ENCODE measurements around the gene MYO1C. TPM values are rescaled to one million over a fixed set of nuclear protein-coding genes. Genes with fewer than 3 reads are reported as not detected.

The MYO1C gene
- total RNA-seq, 1 donor from 2014 or later = 329 TPM

DNA sequence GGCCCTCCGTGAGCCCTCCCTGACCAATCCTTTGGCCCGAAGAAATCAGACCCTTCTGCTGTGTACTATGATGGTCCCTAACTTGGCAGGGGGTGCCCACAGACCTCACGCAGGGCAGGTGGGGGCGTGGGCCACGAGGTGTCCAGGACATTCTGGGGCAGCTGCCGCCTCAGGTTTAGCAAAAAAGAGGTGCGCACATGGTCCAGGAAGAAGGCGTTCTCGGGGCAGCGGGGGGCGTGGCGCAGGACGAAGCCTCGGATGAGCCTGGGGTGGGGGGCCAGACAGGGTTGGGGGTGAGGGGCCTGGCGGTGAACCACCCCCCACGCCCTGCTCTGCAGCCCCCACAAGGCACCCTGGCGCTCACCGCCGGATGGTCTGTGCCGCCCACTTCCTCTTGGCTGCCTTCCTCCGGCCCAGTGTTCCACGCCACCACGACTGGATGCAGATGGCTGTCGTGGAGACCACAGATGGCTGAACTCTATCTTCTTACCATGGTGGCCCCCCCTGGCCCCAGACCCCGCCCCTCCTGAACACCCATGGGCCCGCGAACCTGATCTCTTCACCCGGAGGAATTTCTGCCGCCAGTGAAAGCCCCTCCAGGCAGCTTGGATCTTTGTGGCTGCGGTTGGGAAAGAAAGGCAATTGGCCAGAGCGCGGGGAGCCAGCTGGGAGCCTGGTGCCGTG lies 22.3 kb downstream of the MYO1C start:
- Mint-ChIP-seq H3K36me3 (ENCODE audit: low read depth) (peaks cover 36% of the 10 kb centered on the region), H3K4me1 (ENCODE audit: low read depth) (peaks cover 9% of the 10 kb centered on the region), H3K4me3 (ENCODE audit: unreplicated experiment) (no peak overlapping the region), H3K27me3 (ENCODE audit: low read depth) (no peaks in the 10 kb centered on the region), H3K27ac (ENCODE audit: unreplicated experiment) (no peak overlapping the region), H3K9me3 (ENCODE audit: low read depth) (no peaks in the 10 kb centered on the region)
- DNase-seq (ENCODE audit: low spot score) = no peak
- TF ChIP-seq CTCF (IDR thresholded peaks at IDR 0.05) = no peak

DNA sequence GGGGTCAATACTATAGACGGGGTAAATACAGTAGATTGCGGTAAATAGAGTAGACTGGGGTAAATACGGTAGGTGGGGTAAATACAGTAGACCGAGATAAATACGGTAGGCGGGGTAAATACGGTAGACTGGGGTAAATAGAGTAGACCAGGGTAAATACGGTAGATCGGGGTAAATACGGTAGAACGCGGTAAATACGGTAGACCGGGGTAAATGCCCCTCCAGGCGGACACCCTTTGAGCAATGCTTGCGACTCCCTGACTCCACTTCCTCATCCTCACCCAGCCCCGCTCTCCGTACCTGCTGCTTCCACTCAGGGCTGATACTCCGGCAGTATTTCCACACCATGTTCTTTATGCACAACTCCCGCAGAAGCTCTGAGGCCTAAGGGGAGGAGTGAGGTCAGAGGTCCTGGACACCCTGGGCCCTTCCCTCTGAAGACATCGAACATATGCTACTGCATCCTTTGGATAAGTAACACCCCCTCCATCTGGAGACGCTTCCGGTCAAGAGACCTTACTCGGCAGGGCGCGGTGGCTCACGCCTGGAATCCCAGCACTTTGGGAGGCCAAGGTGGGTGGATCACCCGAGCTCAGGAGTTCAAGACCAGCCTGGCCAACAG lies 23.1 kb downstream of the MYO1C start:
- no peaks in the 10 kb centered on the region for H3K9me3 Mint-ChIP-seq (ENCODE audit: low read depth)
- no peak for TF ChIP-seq CTCF (IDR thresholded peaks at IDR 0.05)
- H3K4me1 Mint-ChIP-seq (ENCODE audit: low read depth) = peaks cover 9% of the 10 kb centered on the region
- peaks cover 37% of the 10 kb centered on the region for H3K36me3 Mint-ChIP-seq (ENCODE audit: low read depth)
- H3K27ac Mint-ChIP-seq (ENCODE audit: unreplicated experiment) = no peak overlapping the region
- no peak overlapping the region for H3K4me3 Mint-ChIP-seq (ENCODE audit: unreplicated experiment)
- DNase-seq (ENCODE audit: low spot score) = no peak
- H3K27me3 Mint-ChIP-seq (ENCODE audit: low read depth) = no peaks in the 10 kb centered on the region

DNA sequence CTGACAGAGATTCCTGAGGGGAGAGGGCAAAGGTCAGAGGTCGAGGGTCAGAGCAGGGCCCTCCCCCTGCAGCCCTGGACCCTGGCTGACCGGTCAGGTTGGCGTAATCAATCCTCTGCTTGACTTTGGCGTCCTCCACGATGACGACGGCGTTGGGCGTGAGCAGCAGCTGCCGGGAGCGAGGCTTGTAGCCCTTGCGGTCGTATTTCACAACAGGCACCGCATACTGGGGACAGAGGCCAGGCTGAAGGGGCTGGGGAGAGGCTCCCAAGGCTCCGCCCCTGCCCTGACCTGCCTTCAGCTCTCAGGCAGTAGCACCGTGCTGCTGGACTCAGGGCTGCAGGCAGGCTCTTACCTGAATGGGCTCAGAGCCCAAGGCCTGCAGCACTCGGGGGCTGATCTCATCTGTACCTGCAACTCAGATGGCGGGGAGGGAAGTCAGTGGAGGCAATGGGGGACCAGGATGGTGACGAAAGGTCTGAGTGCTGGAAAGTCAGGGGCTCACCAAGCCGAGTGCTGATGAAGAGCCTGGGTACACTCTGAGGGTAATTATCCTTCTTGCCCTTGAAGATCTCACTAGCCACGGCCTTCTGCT lies 24.5 kb downstream of the MYO1C start:
- Mint-ChIP-seq H3K27ac (ENCODE audit: unreplicated experiment) (no peak overlapping the region), H3K27me3 (ENCODE audit: low read depth) (no peaks in the 10 kb centered on the region), H3K4me1 (ENCODE audit: low read depth) (peaks cover 11% of the 10 kb centered on the region), H3K36me3 (ENCODE audit: low read depth) (peaks cover 38% of the 10 kb centered on the region), H3K9me3 (ENCODE audit: low read depth) (no peaks in the 10 kb centered on the region), H3K4me3 (ENCODE audit: unreplicated experiment) (no peak overlapping the region)
- DNase-seq (ENCODE audit: low spot score) = no peak
- TF ChIP-seq CTCF (IDR thresholded peaks at IDR 0.05) = no peak

GRCh38 chr17:1467258-1467657 lies 25.2 kb downstream of the MYO1C start:
- H3K36me3 Mint-ChIP-seq (ENCODE audit: low read depth) = peaks cover 39% of the 10 kb centered on the region
- peaks cover 16% of the 10 kb centered on the region for H3K4me1 Mint-ChIP-seq (ENCODE audit: low read depth)
- no peaks in the 10 kb centered on the region for H3K9me3 Mint-ChIP-seq (ENCODE audit: low read depth)

More at GRCh38 chr17:1467258-1467657, 25.2 kb downstream of the MYO1C start:
- no peak for DNase-seq (ENCODE audit: low spot score)
- TF ChIP-seq CTCF (IDR thresholded peaks at IDR 0.05) = no peak
- Mint-ChIP-seq H3K27me3 (ENCODE audit: low read depth) (no peaks in the 10 kb centered on the region), H3K27ac (ENCODE audit: unreplicated experiment) (no peak overlapping the region), H3K4me3 (ENCODE audit: unreplicated experiment) (no peak overlapping the region)
